HG02588 (cell line): ENCODE measurements around the gene NHLRC2.
A peak's percentile ranks its signal among the peaks of the same experiment; 100 is the strongest.
"Not testable (repeated sequence)": the region's sequence is repeated elsewhere in the genome, so short reads cannot be mapped to it uniquely, and the experiment has no call there.

Experiments
- ATAC-seq: cut with Tn5 transposase; IDR thresholded peaks from one replicate; pipeline ENCODE4 v1.9.1; 2021; ENCODE audit warnings: mild to moderate bottlenecking, moderate library complexity; ENCODE audit not compliant: unreplicated experiment

The NHLRC2 gene

DNA sequence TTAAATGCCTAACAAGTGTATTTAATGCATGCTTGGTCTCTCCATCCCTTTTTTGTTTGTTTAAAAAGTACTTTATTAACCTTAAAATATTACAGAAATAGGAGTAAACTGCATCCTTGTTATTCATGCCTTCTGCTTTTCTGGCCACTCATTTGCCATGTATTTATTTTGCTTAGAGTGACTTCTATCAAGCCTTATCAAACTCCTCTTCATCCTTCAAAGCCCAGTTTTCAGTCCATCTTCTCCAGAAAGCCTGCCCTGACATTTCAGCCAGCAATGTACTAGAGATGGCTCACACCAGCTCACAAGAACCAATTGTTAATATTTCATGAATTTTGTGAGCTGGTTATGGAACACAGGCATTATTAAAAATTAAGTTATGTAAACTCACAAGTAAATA is 82.8 kb downstream of the NHLRC2 start:
- ATAC-seq, result no peak

DNA sequence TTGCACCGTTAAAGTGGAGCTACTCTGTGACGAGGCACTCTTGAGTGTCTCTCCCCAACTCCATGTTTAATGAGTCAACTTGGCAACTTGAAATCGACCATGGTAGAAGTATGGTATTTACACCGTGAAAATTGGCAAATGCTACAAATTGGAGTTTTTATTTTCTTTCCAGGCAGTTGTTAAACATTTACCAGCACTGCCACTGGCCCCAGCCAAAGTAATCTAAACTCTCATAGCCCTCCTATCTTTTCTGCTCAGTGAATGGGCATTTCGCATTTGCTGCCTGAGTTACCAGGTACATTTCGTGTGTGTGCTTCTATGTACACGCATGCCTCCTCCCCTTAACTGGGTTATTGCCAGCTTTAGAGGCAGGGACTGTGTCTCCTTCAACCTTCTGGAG is 83.3 kb downstream of the NHLRC2 start:
- no peak for ATAC-seq

DNA sequence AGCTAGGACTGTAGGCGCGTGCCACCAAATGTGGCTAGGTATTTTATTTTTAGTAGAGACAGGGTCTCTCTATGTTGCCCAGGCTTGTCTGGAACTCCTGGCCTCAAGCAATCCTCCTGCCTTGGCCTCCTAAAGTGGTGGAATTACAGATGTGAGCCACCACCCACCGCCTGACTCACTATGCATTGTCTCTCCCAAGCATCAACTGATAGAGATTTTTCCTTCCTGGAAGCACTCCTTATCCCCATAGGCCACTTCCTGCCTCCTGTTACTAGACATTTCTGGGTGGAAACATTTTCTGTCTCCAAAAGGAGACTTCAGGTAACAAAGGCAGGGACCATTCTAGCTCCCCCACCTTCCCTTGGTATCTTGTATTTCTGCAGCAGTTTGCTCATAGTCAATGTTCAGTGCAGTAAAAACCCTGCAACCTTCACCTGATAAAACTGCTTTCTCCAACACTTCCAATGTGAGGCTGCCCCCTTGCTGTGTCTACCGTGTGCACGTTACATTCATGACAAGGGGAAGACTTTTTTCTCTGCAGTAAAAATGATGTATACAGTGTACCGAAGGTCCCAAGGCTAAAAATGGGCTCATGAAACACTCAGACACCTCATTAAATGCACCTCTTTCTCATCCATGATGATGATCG is 84.9 kb downstream of the NHLRC2 start:
- ATAC-seq, result no peak

GRCh38 chr10:113941140-113941539 is 86.7 kb downstream of the NHLRC2 start:
- ATAC-seq, result no peak

- not testable (repeated sequence) for ATAC-seq
These were observed 88.7 kb downstream of the NHLRC2 start for GRCh38 chr10:113943196-113943595.

DNA sequence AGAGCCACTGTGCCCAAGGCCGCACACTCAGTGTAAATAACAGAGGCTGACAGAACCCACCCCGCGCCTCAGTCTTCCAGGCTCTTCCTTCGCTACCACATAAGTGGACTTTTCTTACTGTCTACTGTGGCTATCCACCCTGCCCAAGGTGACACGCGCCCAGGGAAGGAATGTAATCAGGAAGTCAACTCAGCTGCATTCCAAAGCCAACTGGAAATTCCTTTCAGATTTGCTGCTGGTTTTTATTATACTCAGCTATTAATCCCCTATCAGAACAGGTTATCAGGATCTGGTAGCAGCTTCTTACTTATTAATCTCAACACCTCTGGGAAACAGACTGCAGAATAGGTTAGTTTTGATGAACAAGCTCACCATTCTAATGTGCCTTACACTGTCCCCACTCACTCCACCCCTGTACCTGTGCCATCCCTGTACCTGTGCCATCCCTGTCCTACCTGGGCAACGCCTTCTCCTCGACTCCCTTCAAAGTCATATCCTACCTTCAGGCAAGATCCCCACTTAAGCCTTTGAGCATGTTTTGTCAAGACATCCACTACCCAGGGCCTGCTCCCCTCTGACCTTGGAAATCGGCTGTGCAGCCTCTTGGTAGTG is 90.7 kb downstream of the NHLRC2 start:
- no peak for ATAC-seq

GRCh38 chr10:113945687-113946085 is 91.2 kb downstream of the NHLRC2 start:
- no peak for ATAC-seq

DNA sequence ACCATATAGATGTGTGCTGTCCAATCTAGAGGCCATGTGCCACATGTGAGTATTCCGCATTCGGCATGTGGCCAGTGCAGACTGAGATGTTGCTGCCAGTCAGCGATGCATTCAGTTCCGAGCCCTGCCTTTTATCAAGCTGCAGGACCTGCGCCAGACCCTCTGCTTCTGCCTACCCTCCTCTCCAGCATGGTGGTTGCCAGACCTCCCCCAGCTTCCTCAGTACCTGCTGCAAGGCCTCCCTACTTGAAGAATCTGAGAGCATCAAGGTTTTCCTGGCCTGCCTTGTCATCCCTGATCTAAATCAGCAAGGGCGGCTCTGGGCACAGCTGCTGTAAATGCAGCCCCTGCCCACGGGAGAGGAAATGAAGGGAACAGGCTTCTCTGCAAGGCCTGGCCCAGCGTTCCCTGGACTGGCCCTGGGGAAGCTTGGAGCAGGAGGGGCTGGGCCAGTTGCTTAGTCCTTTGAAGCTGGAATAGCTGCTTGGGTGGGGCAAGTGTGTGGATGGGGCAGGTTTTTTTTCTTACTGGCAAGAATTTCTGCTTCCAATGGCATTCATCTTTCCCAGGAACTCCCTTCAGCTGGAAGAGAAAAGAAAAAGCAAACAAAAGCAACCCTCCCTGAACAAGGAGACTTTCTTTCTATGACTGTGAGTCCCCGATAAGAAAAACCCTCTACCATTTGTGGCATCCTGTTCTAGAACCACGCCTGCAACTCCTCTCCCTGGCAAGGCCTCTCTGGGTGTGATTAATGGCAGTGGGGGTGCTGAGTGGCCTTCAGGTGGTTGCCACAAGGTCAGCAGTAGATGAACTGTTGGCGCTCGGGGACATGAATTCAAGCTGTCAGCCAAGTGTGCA is 93.0 kb downstream of the NHLRC2 start:
- no peak for ATAC-seq

DNA sequence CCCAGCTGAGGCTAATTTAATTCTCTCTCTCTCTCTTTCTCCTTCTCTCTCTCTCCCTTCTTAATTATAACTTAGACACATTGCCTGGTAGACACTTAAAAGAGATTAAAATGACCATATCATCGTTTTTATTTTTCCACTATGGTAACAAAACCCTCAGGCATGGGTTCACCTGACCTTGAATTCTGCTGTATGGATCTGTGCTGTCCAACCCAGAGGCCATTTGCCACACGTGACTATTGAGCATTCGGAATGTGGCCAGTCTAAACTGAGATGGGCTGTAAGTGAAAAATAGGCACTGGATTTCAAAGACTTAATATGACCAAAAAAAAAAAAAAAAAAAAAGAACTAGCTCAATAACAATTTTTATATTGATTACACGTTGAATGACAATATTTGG is 93.6 kb downstream of the NHLRC2 start:
- no peak for ATAC-seq

GRCh38 chr10:113950268-113950667 is 95.8 kb downstream of the NHLRC2 start:
- ATAC-seq, result no peak

GRCh38 chr10:113953505-113954272 is 99.2 kb downstream of the NHLRC2 start:
- ATAC-seq, result no peak

DNA sequence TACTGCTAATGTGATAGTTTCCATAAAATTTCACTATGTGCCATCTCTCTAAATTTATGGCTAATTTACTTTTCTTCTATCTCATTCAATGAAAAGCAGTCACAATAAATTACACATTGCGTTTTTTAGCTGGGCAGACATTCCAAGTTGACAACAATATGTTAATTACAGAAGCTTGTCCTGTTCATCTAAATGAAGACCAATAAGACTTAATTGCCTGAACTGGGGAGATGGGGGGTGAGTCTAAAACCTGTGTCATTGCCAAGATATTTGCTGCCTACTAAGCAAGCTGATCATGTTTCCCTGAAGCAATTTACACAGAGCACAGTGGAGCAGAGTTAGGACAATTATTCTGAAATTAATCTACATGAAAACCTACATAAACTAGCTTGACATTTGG is 99.9 kb downstream of the NHLRC2 start:
- no peak for ATAC-seq

DNA sequence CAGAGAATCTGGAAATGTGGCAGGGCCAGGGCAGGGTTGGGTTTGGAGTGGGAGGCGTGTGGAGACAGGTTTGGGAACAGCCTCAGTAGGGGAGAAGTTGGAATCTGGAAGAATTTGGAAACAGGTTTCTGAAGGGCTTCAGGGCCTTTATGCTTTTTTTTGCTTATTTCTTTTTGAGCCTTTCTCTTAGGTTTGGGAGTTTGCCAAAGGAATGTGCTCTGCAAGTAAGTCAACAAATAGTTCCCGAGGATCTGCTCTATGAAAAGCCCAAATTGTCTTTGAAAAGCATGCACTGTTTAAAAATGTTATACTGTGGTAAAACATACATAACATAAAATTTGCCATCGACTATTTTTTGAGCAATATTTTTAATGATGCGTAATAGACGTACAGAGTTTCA is 102.6 kb downstream of the NHLRC2 start:
- no peak for ATAC-seq

DNA sequence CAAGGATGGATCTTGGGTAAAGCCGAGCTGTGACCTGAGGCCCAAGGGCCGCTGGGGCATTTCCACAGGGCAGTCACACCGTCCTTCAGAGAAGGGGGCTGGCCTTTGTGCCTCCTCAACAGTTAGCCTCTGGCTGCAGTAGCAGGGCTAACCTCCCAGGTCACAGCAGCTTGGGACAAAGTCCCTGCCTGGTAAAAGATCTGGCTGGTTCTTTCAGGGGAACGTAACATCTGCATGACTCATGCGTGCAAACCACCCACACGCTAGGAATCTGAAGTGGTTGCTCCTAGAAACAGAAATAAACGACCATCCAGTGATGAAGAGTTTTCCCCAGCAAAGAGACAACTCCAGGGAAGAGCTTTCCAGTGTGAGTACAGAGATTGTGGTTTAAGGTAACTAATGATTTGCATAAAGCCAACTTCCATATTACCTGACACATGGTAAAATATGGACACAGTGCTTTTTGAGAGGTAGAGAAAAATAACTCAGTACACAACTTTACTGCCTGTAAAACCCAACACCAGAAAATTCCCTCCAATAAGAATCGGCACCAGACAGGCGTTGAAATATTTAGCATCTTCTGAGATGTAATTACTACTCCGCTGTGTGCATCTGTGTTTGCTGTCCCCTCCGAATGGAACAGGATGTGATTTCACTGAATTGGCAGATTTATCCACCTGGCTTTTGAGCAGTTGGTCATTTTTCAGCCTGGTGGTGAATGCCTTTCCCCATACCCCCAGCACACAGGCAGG is 104.3 kb downstream of the NHLRC2 start:
- no peak for ATAC-seq

DNA sequence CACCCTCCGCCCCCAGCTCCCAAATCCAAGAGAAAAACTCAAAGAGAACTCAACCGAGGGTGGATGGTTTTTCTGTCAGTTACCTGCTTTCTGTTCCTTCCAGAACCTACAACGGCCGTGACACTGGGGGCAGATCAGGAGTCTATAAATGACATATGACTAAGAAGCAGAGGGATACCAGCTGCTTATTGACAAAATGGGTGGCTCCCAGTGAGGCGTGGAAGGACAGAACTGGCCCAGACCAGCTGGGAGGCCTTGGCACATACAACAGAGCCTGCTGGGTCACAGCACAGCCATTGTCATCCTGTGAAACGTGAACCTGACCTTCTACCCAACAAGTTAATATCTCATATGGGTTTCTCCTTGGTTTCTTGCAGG is 104.9 kb downstream of the NHLRC2 start:
- no peak for ATAC-seq

DNA sequence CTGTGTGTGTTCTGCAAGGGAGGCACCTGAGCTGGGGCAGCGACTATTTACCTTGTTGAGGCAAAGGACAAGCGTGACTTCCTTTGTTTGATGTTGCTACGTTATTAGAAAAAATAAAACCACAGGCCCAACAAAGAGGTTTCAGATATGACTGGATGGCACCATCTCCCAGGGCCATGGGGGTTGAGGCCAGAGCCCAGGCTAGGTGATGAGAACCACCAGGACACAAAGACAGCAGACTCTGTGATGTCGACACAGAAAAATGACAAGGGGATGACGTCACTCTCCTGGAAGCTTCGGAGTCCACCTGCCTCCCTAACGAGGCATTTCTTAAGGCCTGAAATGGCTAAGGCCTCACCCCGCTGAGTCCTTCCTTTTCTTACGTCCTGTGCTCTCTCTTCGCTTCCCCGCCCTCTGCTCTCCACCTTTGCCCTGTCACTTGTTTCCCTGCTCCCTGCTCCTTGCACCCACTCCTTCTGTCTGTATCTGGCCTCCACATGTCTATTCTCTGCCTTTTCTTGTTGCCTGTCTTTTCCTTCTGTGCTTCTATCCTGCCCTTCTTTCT is 106.2 kb downstream of the NHLRC2 start:
- ATAC-seq, result no peak

DNA sequence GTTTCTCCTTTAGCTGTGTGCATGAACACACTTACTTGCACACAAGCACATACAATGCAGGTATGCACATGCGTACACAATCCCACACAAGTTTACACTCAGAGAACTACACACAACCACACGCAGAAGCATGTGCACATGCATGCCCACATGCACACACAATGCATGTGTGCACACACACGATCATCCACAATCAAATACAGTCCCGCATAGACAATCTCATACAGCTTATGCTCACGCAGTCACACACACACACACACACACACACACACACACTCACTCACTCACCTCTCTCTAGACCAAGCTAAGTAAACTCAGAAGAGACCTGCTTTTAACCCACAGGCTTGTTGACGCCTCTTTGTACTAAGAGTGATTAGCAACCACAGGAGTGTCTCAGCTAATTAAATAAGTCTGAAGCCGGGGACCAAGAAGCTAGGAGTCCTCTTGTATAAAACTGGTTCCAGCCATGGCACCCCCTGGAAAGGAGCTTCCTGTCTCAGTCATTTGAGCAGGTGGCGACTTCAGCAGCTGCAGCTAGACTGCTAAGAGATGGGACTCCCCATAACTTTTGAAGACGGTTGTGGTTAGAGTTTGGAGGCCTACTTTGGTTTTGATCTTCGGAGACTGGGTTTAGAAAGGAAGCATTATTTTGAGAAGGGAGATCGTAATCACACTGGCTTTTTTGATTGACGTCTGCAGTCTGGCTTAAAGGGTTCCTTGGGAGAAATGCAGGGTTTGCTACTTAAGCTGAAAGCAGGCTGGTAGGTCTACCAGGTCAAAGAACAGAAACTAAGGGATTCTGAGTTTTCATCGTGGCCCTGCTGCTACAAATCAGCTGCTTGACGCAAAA is 106.9 kb downstream of the NHLRC2 start:
- ATAC-seq, result peak; percentile 50

GRCh38 chr10:113965077-113965476 is 110.6 kb downstream of the NHLRC2 start:
- no peak for ATAC-seq

- no peak for ATAC-seq
These were observed 111.2 kb downstream of the NHLRC2 start for GRCh38 chr10:113965683-113966082.
